Keratinocyte (primary cell): ENCODE measurements around the gene SYCN.

ENCODE experiments used
- EZH2 ChIP-seq: IDR thresholded peaks from one replicate; pipeline ENCODE4 v1.6.1; 2012; ENCODE audit warnings: inconsistent platforms, mild to moderate bottlenecking, low read length, moderate library complexity
- TF ChIP-seq, protein P1 (sequence below), 3 experiments: IDR thresholded peaks in 1 of 3; conservative IDR thresholded peaks in 1 of 3; optimal IDR thresholded peaks in 1 of 3; 2 replicates in 2 of 3; 3 replicates in 1 of 3; pipeline versions ENCODE3 to v1.5.1; 2011; ENCODE audit warnings: low read length in 3 of 3, mild to moderate bottlenecking in 3 of 3, moderate library complexity in 2 of 3, control low read depth in 1 of 3, inconsistent platforms in 1 of 3; ENCODE audit not compliant: insufficient read depth in 2 of 3; ENCODE audit errors: extremely low read depth in 1 of 3

DNA sequence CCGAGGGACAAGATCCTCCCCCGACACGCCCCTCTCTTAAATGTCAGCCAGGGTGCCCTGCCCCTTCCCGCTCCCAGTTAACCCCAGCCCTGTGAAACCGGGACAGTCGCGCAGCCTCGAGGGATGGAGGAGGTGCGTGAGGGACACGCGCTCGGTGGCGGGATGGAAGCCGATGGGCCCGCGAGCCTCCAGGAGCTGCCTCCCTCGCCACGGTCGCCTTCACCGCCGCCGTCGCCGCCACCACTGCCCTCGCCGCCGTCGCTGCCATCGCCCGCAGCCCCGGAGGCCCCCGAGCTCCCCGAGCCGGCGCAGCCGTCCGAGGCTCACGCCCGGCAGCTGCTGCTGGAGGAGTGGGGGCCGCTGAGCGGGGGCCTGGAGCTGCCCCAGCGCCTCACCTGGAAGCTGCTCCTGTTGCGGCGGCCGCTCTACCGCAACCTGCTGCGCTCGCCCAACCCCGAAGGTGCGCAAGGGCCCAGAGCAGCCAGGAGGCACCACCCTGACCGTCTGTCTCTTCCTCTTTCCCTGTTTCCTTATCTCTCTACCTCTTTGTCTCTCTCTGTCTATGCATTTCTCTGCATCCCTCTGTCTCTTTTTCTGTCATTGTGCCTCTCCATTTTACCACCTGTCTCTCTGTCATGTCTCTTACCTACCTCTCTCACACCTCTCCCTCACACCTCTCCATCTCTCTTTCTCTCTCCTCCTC, 7.1 kb downstream of the SYCN start, which contains the start of gene NCCRP1:
- TF ChIP-seq EZH2, result peak; percentile 37
- TF ChIP-seq, protein P1, sequence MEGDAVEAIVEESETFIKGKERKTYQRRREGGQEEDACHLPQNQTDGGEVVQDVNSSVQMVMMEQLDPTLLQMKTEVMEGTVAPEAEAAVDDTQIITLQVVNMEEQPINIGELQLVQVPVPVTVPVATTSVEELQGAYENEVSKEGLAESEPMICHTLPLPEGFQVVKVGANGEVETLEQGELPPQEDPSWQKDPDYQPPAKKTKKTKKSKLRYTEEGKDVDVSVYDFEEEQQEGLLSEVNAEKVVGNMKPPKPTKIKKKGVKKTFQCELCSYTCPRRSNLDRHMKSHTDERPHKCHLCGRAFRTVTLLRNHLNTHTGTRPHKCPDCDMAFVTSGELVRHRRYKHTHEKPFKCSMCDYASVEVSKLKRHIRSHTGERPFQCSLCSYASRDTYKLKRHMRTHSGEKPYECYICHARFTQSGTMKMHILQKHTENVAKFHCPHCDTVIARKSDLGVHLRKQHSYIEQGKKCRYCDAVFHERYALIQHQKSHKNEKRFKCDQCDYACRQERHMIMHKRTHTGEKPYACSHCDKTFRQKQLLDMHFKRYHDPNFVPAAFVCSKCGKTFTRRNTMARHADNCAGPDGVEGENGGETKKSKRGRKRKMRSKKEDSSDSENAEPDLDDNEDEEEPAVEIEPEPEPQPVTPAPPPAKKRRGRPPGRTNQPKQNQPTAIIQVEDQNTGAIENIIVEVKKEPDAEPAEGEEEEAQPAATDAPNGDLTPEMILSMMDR (optimal IDR thresholded peaks at IDR 0.05 in 1 of 3, IDR thresholded peaks at IDR 0.05 in 1 of 3, conservative IDR thresholded peaks at IDR 0.05 in 1 of 3; ENCODE audit: extremely low read depth in 1 of 3, insufficient read depth in 2 of 3, low read length in 3 of 3), result no peak
